NCI-H345 treated with DMSO at 0.1 percent for 48 hours (cell line): ENCODE results near the gene TSTD1.
A peak's percentile ranks its signal among the peaks of the same experiment; 100 is the strongest.

ENCODE experiments used
- DNase-seq: peaks from one replicate; lab custom pipeline; 2025; ENCODE audit not compliant: unreplicated experiment; lab: John Stamatoyannopoulos, UW

Gene TSTD1

GRCh38 chr1:161038523-161039153, at the start of gene TSTD1:
TSS of gene TSTD1 (minus strand) at chr1:161038964. CDS start at chr1:161038889, 75 bp downstream.
- peak; percentile 71 for DNase-seq

DNA sequence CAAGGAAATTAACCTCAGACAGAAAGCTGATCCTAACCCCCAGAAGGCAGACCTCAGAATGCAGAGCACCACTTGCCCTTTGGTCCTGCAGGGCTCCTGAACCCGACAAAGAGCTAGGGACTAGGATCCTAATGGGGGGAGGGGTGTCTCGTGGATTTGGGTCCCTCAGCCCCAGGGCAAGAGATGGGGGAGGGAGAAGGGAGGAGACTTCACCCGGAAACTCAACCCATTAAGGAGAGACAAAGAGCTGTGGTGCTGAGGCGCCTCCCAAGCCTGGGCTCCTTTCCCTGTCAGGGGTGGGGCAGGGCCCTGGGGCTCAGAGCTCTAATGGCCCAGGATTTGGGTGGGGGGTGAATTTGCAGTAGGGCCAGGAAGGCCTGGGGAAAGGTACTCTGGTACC, 47.7 kb upstream of the TSTD1 start:
- DNase-seq = no peak

GRCh38 chr1:161085165-161085564, 46.4 kb upstream of the TSTD1 start:
- DNase-seq = no peak

DNA sequence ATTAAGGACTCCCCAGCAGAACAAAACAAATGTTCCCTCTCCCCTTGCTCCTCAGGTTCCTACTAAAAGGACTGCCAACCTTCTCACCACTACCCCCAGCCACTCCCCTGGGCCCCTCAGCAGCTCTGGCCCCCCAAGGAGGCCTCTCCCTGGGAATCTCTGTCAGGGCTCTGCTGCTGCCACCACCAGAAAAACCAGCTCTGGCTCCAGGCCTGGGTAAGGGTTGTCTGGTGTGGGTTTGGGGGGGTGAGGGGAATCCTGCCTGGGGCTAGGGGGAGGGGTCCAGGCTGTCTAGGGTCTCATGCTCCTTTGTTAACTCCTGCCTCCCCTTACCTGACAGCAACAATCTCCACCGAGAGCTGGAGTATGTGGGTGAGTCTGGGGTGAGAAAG, 45.8 kb upstream of the TSTD1 start:
- no peak for DNase-seq

DNA sequence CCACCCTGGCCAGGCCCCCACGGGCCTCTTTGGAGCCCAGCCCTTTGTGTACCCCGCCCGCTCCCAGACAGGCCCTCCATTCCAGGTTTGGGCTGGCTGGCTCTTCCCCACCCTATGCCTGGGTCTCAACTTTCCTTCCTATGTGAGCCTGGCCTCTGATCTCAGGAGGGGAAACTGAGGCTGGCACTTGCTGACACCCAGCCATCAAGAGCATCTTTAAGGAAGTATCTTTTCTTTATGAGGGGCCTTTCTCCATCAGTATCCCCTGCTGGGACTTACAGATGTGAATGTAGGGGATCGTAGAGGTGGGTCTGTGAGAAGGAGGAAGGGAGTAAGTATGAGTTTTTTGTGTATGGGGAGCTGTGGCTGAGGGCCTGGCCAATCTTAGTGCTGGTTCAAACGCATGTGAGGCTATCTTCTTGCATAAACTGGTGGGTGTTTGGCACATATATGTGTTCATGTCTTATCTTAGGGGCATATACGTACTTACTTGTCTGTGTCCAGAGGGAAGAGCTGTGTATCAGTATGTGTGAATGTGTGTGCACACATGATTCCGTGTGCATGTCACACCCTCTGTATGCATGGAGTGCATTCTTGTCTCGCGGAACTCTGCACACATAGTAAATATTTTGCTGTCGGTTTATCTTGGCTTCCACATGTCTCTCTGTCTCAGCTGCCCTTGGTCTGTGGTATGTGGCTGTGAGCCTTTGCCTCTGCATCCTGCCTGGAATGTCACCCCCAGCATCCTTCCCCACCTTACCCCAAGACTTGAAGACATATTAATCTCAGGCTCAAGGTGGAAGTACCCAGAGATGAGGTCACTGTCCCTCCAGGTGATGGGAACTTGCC, 45.2 kb upstream of the TSTD1 start:
- no peak for DNase-seq

GRCh38 chr1:161082996-161083747, 44.4 kb upstream of the TSTD1 start:
- DNase-seq = no peak

DNA sequence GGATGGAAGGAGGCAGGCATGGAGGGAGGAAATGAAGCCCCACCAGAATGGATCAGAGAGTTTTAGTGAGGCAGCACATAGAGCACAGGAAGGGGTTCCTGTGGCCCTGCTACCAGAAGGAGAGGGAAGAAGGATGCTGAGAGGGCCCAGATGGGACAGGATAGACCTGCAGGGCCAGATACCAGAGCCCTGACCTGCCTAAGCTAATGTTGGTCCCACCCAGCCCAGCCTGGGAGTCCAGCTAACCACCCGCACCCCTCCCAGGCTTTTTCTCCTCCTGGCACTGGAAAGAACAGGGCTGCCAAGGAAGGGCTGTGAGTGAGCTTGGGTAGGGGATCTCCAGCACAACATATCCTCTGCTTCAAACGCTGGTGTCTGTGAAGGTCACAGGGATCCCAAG, 43.7 kb upstream of the TSTD1 start:
- no peak for DNase-seq

GRCh38 chr1:161081519-161081918, 42.8 kb upstream of the TSTD1 start:
- DNase-seq = no peak

- no peak for DNase-seq
These were observed 42.0 kb upstream of the TSTD1 start for GRCh38 chr1:161080441-161081405.

DNA sequence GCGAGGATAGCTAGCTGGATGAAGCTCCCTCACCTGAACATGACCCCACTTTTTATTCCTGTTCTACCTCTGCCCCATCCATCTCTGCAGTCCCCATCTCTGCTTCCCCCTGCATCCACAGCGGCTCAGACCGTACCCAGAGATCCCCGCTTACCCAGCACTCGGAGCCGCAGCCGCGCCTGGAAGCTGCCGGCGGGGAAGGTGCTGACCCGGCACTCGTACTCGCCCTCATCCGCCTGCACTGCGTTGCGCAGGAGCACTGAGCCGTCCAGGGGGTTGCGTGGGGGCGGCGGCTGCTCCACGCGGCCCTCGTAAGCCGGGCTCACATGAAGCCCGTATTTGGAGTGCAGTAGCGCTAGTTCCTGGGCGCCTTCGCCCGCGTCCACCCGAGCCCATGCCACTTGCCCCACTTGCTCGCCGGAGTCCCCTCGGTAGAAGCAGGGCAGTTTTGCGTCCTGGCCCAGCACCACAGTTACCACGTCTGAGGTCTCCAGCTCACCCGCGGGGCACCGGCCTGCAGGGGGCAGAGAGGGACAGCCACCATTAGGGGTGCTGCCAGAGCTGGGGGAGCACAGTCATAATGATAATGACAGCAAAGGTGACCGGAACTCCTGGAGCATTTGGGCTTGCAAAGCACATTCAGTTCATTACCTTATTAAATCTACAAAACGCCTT, 40.8 kb upstream of the TSTD1 start:
- no peak for DNase-seq

DNA sequence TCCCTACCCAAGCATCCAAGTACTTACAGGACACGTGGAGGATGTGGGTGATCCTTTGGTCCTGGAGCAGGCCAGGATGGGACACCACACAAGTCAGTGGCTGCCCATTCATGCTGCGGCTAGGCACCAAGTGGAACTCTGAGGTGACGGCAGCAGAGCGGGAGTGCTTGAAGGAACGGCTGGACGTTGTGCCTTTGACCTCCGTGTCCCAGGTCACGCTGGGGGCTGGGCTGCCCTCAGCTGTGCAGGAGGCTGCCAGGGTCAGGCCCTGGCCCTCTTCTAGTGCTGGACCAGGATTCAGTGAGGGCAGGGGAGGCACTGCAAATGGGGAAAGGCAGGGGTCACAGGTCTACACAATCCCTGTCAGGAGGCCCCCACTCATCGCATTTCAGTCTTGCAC, 38.7 kb upstream of the TSTD1 start:
- DNase-seq = no peak

GRCh38 chr1:161076410-161076809, 37.6 kb upstream of the TSTD1 start:
- DNase-seq = no peak

DNA sequence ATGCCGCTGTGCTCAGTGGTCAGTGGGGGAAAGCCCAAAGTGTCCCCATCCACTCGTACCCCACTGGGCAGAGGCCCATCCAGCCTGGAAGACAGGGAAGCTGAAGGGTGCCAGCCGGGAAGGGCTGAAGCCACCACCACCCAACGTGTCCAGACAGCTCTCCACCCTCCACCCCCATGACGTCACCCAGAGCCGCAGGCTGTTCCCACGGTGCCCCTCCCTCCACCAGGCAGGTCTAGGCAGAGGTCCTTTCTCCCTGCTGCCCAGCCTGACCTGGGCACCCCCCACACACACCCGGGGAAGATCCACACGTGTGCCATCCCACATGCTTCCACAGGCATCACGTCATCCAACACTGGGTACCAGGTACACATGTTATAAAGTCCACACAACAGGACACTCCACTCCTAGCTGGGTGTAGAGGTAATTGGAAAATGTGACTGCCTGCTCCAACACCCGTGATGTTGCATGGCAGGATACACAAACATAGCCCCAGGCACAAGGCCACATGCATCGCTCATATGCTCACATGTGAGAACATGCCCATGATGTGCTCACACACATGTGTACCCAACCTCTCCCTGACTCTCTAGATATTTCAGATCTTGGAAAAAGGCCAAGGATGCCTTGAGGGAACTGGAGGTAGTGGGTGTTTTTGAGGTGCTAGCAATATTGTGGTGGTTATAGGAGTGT, 36.1 kb upstream of the TSTD1 start:
- DNase-seq = no peak

DNA sequence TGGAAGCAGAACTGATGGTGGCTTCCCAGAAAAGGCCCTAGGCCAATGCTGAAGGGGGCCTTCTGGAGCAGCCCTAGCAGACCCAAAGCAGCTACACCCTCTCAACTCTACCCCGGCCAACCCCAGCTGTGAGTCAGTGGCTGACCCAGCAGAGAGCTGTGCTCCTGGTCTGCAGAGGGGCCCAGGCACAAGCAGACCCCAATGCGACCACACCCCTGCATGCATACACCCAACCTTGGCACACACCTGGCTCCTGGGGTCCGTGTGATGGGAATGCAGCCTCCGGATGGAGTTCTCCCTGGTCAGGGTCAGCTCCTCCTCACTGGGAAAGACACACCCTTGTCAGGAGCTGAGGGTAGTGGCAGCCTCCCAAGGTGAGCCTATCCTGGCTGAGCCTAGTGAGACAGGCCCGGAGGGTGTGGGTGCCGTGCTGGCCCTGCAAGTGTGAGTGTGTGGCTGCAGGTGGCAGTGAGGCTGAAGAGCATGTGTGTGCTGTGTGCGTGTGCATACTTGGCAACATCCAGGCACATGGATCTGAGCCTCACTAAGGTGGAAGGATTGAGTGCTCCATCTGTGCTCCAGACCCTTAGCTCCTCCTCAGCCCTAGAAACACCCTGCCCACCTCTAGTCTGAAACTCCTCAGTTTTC, 34.8 kb upstream of the TSTD1 start:
- no peak for DNase-seq

DNA sequence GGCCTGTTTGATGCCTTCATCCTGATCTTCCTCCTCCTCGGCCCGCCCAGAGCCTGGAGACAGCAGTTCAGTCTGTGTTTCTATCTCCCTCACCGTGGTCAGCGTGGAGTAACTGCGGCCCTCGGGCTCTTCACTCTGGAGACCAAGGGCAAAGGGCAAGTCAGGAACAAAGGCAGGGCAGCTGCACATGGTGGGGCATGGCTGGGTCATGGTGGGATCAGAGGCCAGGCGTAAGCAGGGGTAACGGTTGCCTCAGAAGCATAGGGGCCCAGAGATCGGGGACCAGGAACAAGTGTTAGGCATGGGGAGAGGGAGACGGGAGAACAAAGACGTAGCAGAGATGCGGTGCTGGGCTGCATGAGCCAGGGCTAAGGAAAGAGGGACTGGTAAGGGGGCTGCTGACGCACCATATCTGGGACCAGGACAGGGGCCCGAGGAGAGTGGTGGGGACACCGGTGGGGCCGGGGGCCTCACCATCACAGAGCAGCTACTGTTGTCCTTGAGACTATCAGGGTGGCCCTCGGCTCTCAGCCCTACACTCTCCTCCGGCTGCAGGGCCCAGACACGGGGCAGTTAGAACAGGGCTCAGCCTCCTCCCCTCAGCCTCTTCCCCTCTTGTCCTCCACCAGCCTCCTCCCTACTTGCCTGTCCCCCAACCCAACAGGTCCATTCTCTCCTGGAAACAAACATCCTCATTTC, 34.1 kb upstream of the TSTD1 start:
- DNase-seq = no peak

- DNase-seq = no peak
These were observed 33.2 kb upstream of the TSTD1 start for GRCh38 chr1:161071886-161072371.

DNA sequence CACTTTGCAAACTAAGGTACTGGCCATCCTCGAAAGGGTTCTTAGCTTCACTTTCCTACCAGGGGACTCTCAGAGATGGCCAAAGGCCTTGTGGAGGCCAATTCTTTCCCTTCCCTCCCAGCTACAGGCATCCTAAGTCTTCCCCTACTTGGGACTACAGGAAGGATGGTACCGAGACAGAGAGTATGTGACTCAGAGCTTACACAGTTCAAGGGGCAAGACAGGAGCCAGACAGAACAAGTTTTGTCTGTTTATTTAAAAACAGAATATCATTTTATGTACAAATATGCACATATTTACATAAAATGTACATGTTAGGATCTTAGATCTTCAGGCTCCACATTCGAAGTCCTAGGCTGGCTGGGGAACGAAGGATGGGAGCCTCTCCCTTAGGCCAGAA, 32.0 kb upstream of the TSTD1 start:
- DNase-seq = no peak

- no peak for DNase-seq
These were observed 31.0 kb upstream of the TSTD1 start, which contains the start of gene ARHGAP30 for GRCh38 chr1:161069731-161070270. TSS of gene ARHGAP30 (minus strand) at chr1:161069891. CDS start at chr1:161069624, 267 bp downstream.
